ENCODE measurements around the gene KLHL9.

KLHL9 gene

DNA sequence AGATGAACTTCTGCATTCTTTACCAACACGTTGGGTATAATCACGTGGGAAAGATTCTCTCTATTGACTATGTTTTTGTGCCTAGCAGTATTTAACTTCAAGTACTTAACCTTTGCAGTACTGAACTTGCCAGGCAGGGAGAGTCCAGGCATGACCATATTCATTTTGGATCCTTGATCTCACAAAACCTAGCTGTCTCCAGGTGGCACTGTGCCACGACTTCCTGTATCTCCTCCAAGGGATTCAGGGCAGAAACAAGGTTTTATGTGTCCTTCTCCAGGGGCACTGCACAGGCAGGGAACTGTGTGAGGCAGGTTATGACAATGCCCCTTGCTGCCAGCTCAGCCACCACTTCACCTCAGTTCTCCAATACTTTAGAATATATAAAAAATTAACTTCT lies 18.3 kb downstream of the KLHL9 start:
- DNase-seq, result no peak

DNA sequence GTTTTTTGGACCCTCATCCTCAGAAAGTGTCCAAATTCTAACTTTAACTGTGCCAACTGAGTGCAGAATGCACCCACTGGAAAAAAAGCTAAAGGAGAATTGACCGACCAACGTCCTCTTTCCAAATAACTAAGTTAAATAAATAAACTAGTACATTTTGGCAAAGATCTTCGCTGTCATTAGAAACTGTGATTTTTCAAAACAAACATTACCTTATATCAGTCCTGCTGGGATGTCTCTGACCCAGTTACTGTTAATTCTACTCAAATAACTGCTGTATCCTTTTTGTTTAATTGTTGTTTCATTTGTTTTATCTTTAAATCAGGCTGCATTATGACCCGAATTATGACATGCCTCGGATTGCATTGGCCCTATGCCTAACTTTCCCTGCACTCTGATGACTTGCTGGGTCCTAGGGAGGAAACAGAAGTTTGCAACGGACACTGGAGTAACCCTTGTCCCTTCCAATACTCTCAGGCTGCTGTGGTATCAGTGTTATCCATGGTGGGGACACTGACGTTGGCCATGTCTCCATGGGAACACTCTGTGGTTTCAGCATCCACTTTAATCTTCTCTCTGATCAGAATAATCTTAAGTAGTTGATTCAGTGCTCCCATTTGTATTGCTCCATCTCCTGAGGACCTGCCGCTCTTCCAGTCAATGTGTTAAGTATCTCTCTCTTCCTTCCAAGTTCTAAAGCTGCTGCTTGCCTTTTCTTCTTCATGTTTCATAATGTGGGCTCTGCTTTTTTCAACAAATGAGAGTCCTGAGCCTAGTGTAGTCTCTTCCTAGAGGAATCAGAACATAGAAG lies 19.0 kb downstream of the KLHL9 start:
- DNase-seq, result no peak

DNA sequence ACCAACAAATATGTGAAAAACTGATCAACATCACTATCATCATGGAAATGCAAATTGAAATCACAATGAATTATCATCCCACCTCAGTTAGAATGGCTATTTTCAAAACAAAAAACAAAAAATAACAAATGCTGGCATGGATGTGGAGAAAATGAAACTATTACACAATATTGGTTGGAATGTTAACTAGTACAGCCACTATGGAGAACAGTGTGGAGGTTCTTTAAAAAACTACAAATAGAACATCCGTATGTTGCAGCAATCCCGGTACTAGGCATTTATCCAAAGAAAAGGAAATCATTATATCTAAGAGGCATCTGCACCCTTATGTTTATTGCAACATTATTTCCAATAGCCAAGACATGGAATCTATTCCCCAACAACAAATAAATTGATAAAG lies 21.1 kb downstream of the KLHL9 start:
- DNase-seq, result no peak

DNA sequence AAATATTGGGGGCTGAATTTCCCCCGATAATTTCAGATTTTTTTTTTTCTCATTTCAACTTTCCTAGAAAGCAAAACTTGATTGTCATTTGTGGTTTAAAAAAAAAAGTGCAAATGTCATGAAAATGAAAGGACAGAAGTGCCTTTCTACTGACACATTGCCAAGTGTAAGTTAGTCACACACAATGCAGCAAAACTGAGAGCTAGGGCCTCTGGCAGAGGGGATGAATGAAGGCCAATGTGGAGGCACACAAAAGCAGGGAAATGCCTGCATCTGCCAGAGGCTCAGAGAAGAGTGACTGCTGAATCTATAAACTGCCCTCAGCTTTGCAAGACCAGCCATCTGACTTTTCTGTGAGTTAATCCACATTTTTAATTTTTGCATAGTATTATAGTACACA lies 23.3 kb downstream of the KLHL9 start:
- no peak for DNase-seq

DNA sequence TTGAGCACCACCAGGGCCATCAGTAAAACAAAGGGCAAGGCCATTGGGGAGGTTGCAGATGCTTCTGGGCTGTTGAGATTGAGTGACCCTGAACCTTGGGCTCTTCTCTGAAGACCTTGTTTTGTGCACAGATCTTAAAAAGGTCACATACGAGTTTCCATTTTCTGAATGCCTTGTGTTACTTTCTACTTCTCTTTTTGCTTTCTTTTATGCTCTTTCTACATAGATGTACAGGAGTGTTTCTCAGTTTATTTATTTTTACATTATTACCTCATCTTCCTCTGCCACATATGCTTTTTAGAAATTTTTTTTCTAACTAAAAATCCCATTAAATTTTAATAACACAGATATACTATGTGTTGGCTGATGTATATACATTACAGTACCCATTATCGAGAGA lies 30.0 kb downstream of the KLHL9 start, which contains the start of gene IFNA5:
Gene IFNA5 (minus strand): TSS at position 101 of the 400 bp plus-strand sequence. CDS start 57 bp downstream, at position 44.
- no peak for DNase-seq

DNA sequence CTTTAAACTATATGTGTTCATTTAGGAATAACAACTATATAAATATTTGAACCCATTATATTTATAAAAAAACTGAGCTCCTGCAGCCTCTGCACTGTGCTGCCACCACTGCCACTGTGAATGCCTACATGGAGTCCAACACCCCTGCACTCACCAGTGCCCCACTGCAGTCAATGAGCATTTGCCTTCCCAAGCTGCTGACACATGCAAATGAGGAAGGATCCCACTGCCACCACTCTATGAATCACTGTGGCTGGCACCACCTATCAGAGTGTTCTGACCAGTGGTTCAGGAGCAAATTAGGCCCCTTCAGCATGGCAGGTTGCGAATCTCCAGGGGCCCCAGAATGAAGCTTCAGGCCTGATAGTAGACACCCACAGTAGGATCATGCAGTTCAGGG lies 39.2 kb downstream of the KLHL9 start:
- no peak for DNase-seq

DNA sequence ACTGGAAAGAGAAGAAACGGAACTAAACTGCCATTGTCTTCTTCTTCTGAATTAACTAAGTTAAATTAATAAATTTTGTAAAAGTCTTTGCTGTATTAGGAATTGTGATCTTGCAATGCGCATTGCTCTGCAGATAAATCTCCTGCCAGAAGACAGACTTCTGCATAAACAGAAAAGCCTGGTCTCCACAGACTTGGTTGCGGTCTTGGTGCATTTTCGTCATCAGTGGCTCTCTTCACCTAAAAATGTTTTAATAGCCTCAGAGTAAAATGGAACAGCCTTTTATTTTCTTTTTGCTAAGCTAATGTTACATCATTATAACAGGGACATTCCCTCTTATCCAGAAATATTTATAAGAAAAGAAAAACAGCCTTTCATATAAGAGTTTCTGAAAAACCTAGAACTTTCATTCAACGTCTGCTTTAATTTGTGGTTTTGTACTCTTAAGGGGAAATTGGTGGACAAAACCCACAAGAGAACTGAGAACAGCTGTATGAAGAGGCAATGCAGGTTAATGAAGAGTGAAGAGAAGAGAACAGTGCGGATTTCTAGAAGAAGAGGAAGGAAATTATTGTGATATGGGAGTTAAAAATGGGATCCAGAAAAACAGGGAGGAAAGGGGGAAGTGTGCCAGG lies 40.2 kb downstream of the KLHL9 start:
- DNase-seq, result no peak

DNA sequence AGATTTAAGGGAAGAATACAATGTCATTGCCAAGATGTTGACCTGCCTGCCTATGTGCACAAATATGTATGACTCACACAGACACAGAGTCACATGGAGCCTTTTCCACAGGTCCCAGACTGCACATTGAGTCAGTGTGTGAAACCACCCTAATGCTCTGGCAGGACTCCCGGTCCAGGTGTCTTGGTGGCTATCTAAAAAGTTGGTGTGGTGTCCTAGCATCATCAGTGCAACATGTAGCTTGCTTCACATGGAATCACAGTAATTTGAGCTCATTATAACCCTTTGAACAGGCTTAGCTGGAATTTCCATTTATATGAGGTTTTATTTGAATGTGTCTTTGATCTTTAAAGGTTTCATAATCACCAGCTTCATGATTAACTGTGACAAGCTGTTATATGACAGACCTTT lies 40.8 kb downstream of the KLHL9 start:
- DNase-seq, result no peak

DNA sequence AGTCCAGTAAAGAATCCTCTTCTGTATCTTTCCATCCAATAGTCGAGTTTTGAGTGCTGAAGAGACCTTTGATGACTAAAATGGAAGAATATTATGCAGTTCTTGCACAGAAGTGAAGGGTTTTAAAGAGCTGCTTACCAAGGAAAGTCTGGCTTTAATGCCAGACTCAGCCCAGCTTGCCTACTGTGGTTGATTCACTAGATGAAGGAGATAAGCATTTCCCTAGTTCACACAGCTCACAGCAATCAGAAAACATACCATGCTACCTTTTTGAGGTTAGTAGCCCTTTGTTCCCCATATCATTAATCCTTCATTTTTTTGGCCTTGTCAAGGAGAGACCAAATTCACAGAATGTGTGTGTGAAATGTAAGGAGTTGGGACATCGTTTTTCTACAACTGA lies 45.4 kb downstream of the KLHL9 start:
- no peak for DNase-seq

DNA sequence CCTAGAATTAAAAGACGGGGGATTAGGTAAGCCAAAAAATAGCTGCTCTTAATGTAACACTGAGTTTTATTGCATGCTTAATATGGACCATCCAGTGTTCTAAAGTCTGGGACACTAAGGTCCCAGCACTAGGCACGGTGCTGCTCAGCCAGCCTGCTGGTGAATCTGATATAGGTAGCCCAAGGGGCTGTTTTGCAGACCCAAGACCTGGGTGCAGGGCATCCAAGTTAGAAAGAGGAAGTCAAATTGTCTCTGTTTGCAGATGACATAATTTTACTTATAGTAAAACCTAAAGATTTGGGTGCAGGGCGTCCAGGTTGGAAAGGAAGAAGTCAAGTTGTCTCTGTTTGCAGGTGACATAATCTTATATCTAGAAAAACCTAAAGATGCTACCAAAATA lies 47.9 kb downstream of the KLHL9 start:
- DNase-seq, result no peak

DNA sequence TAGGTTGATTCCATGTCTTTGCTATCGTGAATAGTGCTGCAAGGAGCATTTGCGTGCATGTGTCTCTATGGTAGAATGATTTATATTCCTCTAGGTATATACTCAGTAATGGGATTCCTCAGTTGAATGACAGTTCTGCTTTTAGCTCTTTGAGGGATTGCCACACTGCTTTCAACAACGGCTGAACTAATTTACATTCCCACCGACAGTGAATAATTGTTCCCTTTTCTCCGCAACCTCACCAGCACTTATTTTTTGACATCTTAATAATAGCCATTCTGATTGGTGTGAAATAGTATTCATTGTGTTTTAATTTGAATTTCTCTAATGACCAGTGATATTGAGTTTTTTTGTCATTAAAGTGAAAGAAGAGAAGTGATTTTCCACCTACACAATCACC lies 48.5 kb downstream of the KLHL9 start:
- DNase-seq, result no peak

DNA sequence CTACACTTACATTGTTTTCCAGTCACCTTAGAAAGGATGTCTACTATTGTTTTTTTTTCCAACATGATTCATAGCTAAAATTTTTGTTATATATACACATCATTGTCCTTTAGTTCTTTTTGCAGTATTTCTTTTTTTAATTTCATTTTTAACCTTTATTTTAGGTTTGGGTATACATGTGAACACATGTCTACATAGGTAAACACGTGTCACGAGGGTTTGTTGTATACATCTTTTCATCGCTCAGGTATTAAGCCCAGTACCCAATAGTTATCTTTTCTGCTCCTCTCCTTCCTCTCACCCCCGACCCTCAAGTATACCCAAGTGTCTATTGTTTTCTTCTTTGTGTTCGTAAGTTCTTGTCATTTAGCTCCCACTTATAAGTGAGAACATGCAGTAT lies 49.1 kb downstream of the KLHL9 start:
- DNase-seq, result no peak

DNA sequence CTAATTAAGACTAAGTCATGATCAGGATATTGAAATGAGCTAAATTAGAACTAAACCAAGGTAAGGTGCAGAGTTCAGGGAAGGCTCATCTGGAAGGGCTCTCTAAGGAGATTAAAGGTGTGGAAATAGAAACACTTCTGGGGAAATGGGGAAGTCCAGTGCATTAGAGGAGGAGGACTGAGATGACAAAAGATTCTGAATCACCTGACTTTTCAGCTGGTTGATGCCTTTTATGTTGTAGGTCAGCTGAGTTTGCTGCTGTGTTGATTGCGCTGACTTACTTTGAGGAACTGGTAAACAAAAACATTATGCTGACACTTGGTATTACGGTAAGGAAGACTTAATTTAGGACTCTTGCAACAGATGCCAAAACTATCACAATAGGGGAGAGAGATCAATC lies 53.9 kb downstream of the KLHL9 start:
- DNase-seq, result no peak

Data from midbrain (tissue), 1 donor.